RWPE1 (cell line): Measurements from ENCODE around the gene IFIT3.
"Not testable (repeated sequence)": the region's sequence is repeated elsewhere in the genome, so short reads cannot be mapped to it uniquely, and the experiment has no call there.

Source experiments
- CTCF ChIA-PET: fragments of 350-600 bp; sonication (Branson Sonifier 250); formaldehyde crosslinking; extraction: SDS; loops from one replicate; lab custom pipeline; 2021; lab: Yijun Ruan, JAX
- POLR2A ChIA-PET: fragments of 400-600 bp; formaldehyde crosslinking; extraction: SDS; loops from one replicate; lab custom pipeline; 2020; ENCODE audit warnings: antibody characterized with exemption; ENCODE audit not compliant: low non-redundant PET; lab: Yijun Ruan, JAX
- DNase-seq: peaks from one replicate; pipeline ENCODE4 v3.0.0; 2012; ENCODE audit warnings: low spot score
- H3K27ac ChIP-seq: fragments of 450-650 bp; 2 replicates; pipeline ENCODE4 v1.5.1; 2017
- TF ChIP-seq, protein P1 (sequence below): fragments of 450-650 bp; conservative IDR thresholded peaks from 2 replicates; pipeline ENCODE4 v1.5.1; 2017; ENCODE audit warnings: low read depth, mild to moderate bottlenecking

Gene IFIT3

DNA sequence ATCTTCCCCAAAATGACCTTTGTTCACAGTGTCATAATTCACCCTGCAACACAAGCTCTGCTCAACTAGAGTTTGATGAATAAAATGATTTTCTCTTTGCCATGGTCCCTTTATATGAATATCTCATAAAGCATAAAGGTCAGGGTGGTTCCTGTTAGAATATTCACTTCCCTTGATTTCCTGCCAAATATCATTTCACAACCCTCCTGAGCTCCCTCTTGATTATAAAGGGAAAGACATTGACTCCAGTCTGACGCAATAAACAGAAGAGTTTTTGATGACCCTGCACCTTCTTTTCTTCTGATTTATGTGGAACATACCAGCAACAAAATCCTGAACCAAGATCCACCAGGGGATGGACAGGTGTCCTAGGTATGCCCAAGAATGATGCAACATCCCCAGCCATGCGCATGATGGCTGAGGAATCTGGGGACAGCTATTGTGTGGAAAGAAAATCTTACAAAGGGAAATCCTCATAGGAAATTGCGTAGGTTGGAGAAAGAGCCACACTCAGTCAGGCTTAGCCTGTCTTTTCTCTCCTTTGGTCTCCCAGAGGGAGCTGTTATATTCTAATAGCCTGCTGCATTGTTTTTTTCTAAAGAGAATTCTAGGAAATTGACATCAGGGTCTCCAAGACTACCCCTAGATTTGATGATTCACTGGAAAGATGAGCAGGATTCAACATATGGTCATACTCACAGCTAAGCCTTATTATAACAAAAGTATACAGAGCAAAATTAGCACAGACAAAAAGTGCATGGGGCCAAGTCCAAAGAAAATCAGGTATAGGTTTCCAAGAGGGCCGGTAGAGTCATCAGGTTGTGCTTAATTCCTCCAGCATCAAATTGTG, 18.8 kb downstream of the IFIT3 start:
- DNase-seq: peak; percentile 53
- CTCF ChIA-PET: interaction anchor here (0.7 kb wide), 1 partner anchor 21 kb away, joined by 8 read pairs; no protein-coding TSS in a partner anchor
- POLR2A ChIA-PET: no interaction called here
- TF ChIP-seq, protein P1, sequence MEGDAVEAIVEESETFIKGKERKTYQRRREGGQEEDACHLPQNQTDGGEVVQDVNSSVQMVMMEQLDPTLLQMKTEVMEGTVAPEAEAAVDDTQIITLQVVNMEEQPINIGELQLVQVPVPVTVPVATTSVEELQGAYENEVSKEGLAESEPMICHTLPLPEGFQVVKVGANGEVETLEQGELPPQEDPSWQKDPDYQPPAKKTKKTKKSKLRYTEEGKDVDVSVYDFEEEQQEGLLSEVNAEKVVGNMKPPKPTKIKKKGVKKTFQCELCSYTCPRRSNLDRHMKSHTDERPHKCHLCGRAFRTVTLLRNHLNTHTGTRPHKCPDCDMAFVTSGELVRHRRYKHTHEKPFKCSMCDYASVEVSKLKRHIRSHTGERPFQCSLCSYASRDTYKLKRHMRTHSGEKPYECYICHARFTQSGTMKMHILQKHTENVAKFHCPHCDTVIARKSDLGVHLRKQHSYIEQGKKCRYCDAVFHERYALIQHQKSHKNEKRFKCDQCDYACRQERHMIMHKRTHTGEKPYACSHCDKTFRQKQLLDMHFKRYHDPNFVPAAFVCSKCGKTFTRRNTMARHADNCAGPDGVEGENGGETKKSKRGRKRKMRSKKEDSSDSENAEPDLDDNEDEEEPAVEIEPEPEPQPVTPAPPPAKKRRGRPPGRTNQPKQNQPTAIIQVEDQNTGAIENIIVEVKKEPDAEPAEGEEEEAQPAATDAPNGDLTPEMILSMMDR: no peak
- no peak overlapping the region for H3K27ac ChIP-seq

DNA sequence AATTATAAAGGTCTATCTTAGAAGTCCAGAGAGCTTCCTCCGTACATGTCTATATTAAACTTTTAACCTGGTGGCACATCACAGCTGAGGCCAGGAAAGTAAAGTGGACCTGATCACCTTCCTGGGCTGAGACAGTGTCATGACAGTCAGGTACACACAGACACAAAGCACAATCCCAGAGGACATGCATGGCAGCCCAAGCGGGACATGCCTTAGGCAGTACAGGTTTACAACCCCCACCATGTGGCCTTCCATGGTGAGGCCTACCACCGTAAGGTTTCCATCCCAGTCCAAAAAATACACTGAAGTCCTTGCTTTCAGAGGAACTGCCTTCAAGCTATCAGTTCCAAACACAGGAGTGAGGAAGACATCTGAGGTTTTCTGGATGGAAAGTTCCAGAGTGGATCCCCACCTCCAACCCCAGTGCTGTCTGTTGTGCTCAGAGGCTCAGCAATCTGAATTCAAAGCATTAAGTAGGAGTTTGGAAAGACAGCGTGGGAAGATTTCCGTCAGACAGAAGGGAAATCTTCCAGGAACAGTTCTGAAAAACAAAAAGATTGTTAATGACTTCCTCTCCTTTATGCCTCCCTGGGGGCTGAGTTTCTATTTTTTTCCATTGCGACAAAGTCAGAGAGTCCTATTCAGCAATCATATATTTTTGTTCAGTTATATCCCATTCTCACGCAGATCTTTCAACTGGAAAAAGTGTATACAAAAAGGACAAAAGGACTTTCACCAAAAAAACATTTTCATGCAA, 20.1 kb downstream of the IFIT3 start:
- TF ChIP-seq, protein P1: no peak
- CTCF ChIA-PET: no interaction called here
- POLR2A ChIA-PET: no interaction called here
- DNase-seq: no peak
- no peak overlapping the region for H3K27ac ChIP-seq

DNA sequence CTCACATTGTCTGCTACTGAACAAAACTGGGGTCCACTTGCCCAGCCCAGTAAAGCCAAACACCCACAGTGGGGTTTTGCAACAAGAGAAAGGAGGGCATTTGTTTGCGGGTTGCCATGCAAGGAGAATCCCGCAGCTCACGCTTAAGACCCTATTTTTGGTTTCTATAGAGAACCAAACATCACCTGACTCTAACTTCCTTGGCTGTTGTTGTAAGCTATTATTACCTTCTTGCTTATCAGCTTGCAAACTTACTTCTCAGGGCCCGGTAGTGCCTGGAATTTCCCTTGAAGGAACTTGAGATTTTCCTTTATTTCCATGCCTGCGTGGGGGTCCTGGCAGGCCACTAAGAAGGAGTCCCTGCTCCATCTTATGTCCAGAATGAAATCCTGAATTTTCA, 20.7 kb downstream of the IFIT3 start:
- ChIA-PET POLR2A (no interaction called here), CTCF (no interaction called here)
- no peak overlapping the region for H3K27ac ChIP-seq
- TF ChIP-seq, protein P1: no peak
- DNase-seq: no peak

DNA sequence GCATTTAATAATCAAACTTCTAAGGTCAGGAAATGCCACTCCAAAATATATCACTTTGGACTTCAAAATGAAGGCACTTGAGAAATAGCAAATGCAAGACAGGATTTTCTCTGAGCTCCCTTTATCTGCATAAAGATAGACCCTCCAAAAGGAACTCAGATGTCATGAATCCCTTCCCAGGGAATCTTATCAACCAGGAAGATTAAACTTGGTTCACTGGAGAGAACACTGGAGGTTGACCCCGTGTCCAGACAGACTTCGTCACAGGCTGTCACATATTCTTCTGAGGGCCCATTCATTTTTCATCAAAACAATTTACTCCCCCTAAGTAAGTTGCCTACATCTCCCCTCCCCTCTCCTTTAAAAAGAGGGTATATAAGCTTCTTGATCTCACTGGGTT, 21.2 kb downstream of the IFIT3 start:
- TF ChIP-seq, protein P1: no peak
- DNase-seq: no peak
- ChIA-PET POLR2A (no interaction called here), CTCF (no interaction called here)
- no peak overlapping the region for H3K27ac ChIP-seq

DNA sequence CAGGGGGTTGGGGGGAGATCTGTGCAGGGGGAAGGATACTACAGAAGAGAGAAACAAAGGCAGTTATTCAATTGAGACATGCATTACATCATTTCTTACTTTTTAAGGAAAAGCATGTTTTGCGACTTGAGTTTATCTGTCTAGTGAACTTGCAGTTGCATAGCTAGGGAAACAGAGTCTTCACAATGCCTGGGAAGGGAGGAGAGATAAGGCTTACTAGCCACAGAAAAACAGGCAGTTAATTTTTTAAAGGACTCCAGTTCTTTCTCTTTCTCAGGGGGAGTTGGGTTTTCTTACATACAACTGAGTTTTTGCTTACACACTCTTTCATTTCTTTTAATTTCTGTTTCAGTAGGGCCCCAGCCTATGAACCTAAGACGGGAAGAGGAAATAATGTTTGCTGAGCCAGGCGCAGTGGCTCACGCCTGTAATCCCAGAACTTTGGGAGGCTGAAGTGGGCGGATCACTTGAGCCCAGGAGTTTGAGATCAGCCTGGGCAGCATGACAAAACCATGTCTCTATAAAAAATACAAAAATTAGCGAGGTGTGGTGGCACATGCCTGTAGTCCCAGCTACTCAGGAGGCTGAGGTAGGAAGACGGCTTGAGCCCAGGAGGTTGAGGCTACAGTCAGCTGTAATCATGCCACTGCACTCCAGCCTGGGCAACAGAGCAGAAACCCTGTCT, 23.0 kb downstream of the IFIT3 start:
- DNase-seq, POLR2A ChIA-PET, CTCF ChIA-PET: not testable (repeated sequence)
- peak overlapping the region; percentile 68 for H3K27ac ChIP-seq

DNA sequence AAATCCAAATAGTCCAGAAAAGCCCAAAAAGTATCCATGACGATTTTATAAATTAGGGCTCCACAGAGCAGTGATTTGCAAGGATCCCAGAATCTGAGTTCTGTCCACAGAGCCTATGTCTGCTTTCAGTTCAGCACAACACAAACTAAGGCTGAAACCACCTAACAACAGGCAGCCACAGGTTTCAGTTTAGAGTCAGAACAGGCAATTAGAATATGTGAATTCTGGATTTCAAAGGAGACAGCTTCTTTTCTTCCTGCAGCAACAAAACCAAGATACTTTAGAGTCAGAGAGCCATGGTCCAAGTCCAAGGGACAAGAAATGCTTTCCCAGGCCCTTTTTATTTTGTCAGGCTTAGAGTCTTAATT, 23.6 kb downstream of the IFIT3 start:
- ChIA-PET POLR2A (no interaction called here), CTCF (no interaction called here)
- no peak for DNase-seq
- peak overlapping the region; percentile 68 for H3K27ac ChIP-seq
- TF ChIP-seq, protein P1: no peak
